A673 (cell line): ENCODE data around the gene ATP6V1C2.

ENCODE experiments used
- EZH2 ChIP-seq: fragments of 200-600 bp; sonication (generic); IDR thresholded peaks from 2 replicates; pipeline ENCODE4 v1.6.1; 2017; ENCODE audit warnings: borderline replicate concordance, low read depth, mild to moderate bottlenecking, mixed read lengths, antibody characterized with exemption, low read length; ENCODE audit not compliant: poor library complexity, severe bottlenecking
- TF ChIP-seq, protein P1 (sequence below): fragments of 300-800, 200-600 bp; sonication (generic); conservative IDR thresholded peaks from 2 replicates; pipeline ENCODE4 v1.5.1; 2017; ENCODE audit warnings: low read depth, mild to moderate bottlenecking, antibody characterized with exemption, low read length, moderate library complexity, mixed read lengths

DNA sequence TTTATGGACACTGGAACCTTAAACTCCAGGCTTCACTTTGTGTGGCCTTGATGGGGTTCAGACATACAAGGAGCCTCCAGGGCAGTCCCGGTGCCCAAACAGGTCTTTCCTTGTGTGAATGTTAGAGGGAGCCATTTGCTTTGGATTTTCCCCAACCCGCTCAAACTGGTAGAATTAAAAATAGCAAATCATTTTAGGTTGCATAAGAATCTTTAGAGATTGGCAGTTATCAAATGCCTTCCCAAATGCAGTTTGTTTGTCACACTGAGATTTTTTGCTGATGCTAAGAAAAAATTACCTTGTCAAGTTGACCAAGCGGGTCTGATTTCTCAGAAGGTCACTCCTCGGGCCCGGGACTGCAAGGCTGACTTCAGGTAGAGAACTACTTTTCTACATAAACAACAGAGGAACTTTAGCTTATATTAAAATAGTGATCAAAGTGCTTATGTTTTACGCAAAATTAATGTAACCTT lies 36.4 kb downstream of the ATP6V1C2 start:
- TF ChIP-seq, protein P1, sequence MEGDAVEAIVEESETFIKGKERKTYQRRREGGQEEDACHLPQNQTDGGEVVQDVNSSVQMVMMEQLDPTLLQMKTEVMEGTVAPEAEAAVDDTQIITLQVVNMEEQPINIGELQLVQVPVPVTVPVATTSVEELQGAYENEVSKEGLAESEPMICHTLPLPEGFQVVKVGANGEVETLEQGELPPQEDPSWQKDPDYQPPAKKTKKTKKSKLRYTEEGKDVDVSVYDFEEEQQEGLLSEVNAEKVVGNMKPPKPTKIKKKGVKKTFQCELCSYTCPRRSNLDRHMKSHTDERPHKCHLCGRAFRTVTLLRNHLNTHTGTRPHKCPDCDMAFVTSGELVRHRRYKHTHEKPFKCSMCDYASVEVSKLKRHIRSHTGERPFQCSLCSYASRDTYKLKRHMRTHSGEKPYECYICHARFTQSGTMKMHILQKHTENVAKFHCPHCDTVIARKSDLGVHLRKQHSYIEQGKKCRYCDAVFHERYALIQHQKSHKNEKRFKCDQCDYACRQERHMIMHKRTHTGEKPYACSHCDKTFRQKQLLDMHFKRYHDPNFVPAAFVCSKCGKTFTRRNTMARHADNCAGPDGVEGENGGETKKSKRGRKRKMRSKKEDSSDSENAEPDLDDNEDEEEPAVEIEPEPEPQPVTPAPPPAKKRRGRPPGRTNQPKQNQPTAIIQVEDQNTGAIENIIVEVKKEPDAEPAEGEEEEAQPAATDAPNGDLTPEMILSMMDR, result no peak
- TF ChIP-seq EZH2, result no peak
